Ascending aorta (tissue), 2 donors: ENCODE results near the gene GPR84. TPM values are rescaled to one million over a fixed set of nuclear protein-coding genes. Genes with fewer than 3 reads are reported as not detected.

Experiments
- DNase-seq, 2 donors: peaks; one replicate each; pipeline ENCODE4 v3.0.0-alpha.2; 2019; ENCODE audit warnings: low spot score in 2 of 2
- H3K27ac ChIP-seq, 2 donors: fragments of 200-600 bp; sonication (generic); one replicate each; pipeline ENCODE4 v1.5.1; 2016 to 2017; ENCODE audit warnings: mild to moderate bottlenecking in 1 of 2
- H3K27me3 ChIP-seq: fragments of 200-600 bp; sonication (generic); one replicate; pipeline ENCODE4 v1.5.1; 2017
- H3K36me3 ChIP-seq, 2 donors: fragments of 200-600 bp; sonication (generic); one replicate each; pipeline ENCODE4 v1.5.1; 2016
- H3K4me1 ChIP-seq, 2 donors: fragments of 200-600 bp; sonication (generic); one replicate each; pipeline ENCODE4 v1.5.1; 2016 to 2017; ENCODE audit warnings: mild to moderate bottlenecking in 1 of 2
- H3K4me3 ChIP-seq, 2 donors: fragments of 200-600 bp; sonication (generic); one replicate each; pipeline ENCODE4 v1.5.1; 2016 to 2017; ENCODE audit warnings: mild to moderate bottlenecking in 1 of 2
- H3K9me3 ChIP-seq, 2 donors: fragments of 200-600 bp; sonication (generic); one replicate each; pipeline ENCODE4 v1.5.1; 2016
- CTCF ChIP-seq, 3 experiments: fragments of 200-600 bp in 2 of 3; fragments of 450-650 bp in 1 of 3; sonication (generic) in 2 of 3; IDR thresholded peaks; one replicate each; pipeline ENCODE4 v1.5.1; 2016 to 2019; ENCODE audit warnings: antibody characterized with exemption in 3 of 3, mild to moderate bottlenecking in 1 of 3, moderate library complexity in 1 of 3
- intact Hi-C: fragments of 100-400 bp; cut with DNase I; formaldehyde crosslinking; loops from one replicate; pipeline ENCODE4 v1.15.1; 2023
- total RNA-seq: library from RNA; depleted of rRNA; stranded (reverse); fragments of >200 nt; gene quantifications from one replicate; pipeline ENCODE4 v1.1.0, GENCODE V29; 2016

GPR84 gene
- total RNA-seq, 1 donor from 2014 or later: not detected

DNA sequence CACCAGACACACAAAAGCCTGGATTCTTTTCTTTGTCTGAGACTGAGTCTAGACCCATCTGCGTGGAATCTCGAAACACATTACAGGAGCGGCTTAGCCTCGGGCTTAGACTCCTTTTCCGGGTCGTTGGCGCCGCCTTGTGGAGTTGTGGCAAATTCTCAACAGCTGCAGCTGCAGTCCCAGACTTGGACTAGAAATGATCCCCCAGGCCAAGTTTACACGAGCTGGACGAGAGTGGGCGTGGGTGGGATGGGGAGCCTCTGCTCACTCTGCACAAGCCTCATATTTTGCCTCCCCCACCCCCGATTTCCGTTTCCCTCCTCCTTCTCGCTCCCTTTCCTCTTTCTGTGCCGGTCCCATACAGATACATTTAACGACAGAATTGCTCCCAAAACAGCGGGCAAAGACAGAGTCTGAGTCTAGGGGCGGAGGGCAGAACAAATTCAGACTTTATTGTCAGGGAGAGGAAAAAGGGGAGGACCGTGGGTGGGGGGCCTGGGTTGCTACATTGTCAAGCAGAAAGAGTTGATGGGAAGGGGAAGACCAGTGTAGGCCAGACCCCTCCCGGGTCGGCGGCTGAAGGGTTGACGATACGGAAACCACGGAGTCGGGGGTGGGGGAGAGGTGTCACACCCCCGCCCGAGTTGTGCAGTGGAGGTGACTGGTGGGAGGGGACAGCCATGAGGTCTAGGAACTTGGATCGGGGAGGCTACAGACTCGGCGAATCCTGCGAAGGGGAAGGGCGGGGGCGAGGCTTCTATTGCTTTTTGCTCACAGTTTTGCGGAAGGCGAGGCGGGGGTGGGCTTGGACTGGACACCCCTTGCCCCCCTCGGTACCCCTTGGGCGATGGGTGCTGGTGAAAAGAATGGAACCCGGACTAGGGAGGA lies 4.7 kb upstream of the GPR84 start:
- H3K36me3 ChIP-seq: no peaks in the 10 kb centered on the region
- TF ChIP-seq CTCF (IDR thresholded peaks at IDR 0.05): peak; percentile 82 to 90 (median 86)
- peaks cover 4 to 22% of the 10 kb centered on the region in 2 donors for H3K4me1 ChIP-seq
- peak; percentile 62 to 94 for DNase-seq
- peak overlapping the region; percentile 43 to 65 for H3K4me3 ChIP-seq
- no peaks in the 10 kb centered on the region for H3K9me3 ChIP-seq
- no peaks in the 10 kb centered on the region for H3K27me3 ChIP-seq
- intact Hi-C loops: loop anchor here (2.0 to 10.0 kb wide), 2 partner anchors 74 to 114 kb away; no protein-coding TSS in a partner anchor
- peak overlapping the region; percentile 39 to 60 for H3K27ac ChIP-seq

DNA sequence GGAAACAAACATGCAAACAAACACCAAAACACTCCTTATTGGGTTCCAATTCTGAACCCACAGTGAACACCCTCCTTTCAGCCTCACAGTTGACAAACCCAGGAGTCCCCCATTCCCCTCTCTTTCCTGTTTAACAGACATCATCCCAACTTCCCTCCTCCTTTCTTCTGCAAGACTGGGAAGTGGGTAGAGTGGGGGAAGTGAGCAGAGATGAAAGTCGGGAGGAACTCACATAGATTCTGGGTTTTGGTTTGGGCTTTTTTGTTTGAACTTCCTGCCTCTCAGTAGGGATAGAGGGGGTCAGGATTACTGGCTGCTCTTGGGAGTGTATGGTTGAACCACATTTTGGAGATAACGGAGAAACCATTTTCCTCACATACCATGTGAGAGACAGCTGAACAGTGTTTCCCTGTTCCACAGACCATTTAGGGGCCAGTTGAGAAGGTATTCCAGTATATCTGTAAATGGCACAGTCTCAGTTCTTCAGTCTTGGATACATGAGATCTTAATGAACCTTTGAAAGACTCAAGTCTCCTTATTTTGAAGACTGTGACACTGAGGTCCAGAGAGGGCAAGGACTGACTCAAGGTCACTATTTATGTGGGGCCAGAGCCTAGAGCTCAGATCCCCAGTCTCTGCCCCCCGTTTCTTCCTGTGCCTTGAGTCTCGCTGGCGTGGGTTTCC lies 3.9 kb upstream of the GPR84 start:
- H3K27me3 ChIP-seq: no peaks in the 10 kb centered on the region
- intact Hi-C loops: loop anchor here (2.0 to 10.0 kb wide), 2 partner anchors 73 to 113 kb away; no protein-coding TSS in a partner anchor
- no peaks in the 10 kb centered on the region for H3K36me3 ChIP-seq
- no peak for TF ChIP-seq CTCF (IDR thresholded peaks at IDR 0.05)
- peak overlapping the region; percentile 8 to 60 for H3K27ac ChIP-seq
- peaks cover 4 to 22% of the 10 kb centered on the region in 2 donors for H3K4me1 ChIP-seq
- peak overlapping the region in 1 of 2 donors; percentile 65 for H3K4me3 ChIP-seq
- no peak for DNase-seq
- no peaks in the 10 kb centered on the region for H3K9me3 ChIP-seq

DNA sequence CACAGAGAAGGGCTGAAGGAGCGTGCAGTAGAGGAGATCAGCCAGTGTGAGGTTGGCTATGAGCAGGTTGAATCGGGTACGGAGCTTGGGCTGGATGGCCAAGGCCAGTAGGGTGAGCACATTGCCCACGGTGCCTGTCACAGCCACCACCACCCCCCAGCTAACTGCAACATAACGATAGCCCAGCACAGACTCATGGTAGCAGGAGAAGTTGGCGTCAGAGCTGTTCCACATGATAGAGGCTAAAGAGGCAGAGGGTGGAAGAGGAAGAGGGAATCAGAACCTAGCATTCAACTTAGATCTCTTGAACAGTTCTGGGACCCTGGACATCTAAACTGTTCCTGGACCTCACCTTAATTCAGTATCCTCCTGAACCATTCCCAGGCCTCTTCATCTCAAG lies 668 bp downstream of the GPR84 start:
- no peaks in the 10 kb centered on the region for H3K9me3 ChIP-seq
- H3K4me1 ChIP-seq: peaks cover 0 to 11% of the 10 kb centered on the region in 2 donors
- H3K27ac ChIP-seq: no peak overlapping the region
- intact Hi-C loops: loop anchor here (5.0 to 10.0 kb wide), 2 partner anchors 109 to 141 kb away; no protein-coding TSS in a partner anchor
- H3K36me3 ChIP-seq: no peaks in the 10 kb centered on the region
- no peaks in the 10 kb centered on the region for H3K27me3 ChIP-seq
- DNase-seq: no peak
- TF ChIP-seq CTCF (IDR thresholded peaks at IDR 0.05): no peak
- H3K4me3 ChIP-seq: no peak overlapping the region

DNA sequence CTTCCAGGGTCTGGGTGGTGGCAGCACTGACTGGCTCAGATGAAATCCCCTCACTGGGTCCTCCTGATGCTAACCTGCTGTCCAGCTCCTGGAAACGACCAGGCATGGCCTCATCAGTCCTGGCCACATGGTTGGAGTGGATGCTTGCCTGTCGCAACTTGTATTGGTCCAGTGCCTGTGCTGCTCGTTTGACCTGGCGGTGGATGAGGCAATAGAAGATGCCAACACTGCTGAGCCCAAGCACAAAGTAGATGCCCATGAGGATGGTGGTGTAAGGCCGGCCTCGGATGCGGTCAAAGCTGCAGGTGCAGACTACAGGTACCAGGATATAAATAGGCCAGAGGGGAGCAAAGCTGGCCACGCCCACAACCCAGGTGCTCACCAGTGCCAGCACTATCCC lies 1.2 kb downstream of the GPR84 start:
- Histone ChIP-seq H3K27me3 (no peaks in the 10 kb centered on the region), H3K4me3 (no peak overlapping the region), H3K9me3 (no peaks in the 10 kb centered on the region), H3K27ac (no peak overlapping the region), H3K4me1 (peaks cover 0 to 10% of the 10 kb centered on the region in 2 donors), H3K36me3 (no peaks in the 10 kb centered on the region)
- no peak for TF ChIP-seq CTCF (IDR thresholded peaks at IDR 0.05)
- intact Hi-C loops: loop anchor here (5.0 to 10.0 kb wide), 2 partner anchors 108 to 141 kb away; no protein-coding TSS in a partner anchor
- no peak for DNase-seq

DNA sequence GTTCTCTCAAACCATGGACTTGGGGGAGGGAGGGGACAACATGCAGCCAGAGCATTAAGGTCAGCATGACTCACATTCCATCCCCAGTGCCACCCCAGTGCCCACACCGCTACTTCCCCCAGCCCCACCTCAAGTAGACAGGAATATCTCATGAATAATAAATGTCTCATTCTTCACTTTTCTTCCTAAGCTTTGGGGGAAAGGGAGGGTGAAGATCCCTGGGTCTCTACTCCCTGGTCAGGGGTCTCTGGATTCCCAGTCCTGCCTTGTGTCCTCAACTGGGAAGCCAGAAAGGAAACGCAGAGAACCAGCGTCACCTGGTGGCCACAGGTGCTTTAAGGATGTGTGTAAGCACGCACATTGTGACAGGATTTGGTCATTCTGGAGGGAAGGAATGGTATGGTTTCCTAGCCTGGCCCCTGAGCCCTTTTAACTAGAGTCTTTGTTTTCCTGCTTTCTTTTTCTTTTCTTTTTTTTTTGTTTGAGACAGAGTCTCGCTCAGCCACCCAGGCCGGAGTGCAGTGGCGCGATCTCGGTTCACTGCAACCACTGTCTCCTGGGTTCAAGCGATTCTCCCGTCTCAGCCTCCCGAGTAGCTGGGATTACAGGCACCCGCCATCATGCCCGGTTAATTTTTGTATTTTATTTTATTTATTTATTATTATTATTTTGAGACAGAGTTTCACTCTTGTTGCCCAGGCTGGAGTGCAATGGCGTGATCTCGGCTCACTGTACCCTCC lies 3.4 kb downstream of the GPR84 start:
- no peaks in the 10 kb centered on the region for H3K27me3 ChIP-seq
- no peaks in the 10 kb centered on the region for H3K9me3 ChIP-seq
- TF ChIP-seq CTCF (IDR thresholded peaks at IDR 0.05): peak; percentile 71 to 82 (median 76)
- DNase-seq: peak in 1 of 2 donors; percentile 84
- no peak overlapping the region for H3K4me3 ChIP-seq
- H3K36me3 ChIP-seq: no peaks in the 10 kb centered on the region
- peaks cover 0 to 15% of the 10 kb centered on the region in 2 donors for H3K4me1 ChIP-seq
- intact Hi-C loops: loop anchor here (5.0 to 10.0 kb wide), 2 partner anchors 106 to 139 kb away; no protein-coding TSS in a partner anchor
- peak overlapping the region; percentile 78 to 80 for H3K27ac ChIP-seq
